Measurements from ENCODE around the gene ALPI. TPM values are rescaled to one million over a fixed set of nuclear protein-coding genes. Genes with fewer than 3 reads are reported as not detected.

ALPI gene
- total and polyA plus RNA-seq, 2 donors (not counting 3 experiments of a cell fraction or from before 2014, with no cell fraction given): not detected

DNA sequence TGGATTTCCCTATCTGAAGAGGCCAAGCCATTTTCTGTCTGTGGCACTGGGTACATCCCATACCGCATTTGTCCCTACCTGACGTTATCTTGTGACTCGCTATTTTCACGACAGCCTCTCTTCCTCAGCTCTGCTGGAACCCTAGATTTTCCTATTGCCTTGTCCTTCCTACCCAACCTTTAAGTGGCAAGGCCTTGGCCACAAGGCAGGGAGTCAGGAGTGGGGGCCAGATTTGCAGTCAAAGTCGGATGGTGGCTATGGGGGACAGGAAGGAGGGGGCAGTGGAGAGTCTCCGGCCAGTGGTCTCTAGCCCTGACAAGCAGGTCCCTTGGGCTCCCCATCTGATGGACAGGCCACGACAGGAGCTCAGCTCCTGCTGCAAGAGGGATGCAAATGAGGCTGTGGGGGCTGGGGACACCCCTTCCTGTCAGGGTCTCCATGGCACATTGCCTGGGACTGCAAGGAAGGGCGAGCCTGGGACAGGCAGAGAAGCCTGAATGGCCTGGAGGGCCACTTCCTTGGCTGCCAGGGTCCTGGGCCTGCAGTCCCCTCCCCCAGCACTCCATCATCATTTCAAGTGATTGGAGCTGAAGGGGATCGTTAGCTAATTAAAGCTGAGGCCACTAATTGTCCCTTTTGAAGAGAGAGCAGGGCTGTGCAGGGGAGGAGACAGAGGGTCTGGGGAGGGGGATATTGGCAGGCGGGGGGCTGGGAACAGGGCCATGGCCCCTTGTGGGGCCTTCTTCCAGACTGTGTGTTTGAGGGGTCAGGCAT lies 37.9 kb downstream of the ALPI start:
- FAIRE-seq (no peak), DNase-seq (ENCODE audit: low read depth, low spot score) (no peak)
- Histone ChIP-seq H3K79me2 (ENCODE audit: control insufficient read depth, insufficient read depth, low read length) (no peaks in the 10 kb centered on the region), H3K4me3 (replicated peaks in 1 of 3; ENCODE audit: insufficient read depth in 1 of 3, low read depth in 1 of 3, low read length in 3 of 3) (no peak overlapping the region), H4K20me1 (replicated peaks; ENCODE audit: control insufficient read depth, extremely low read depth, insufficient read depth, low read length) (no peaks in the 10 kb centered on the region), H3K4me2 (ENCODE audit: insufficient read depth, low read length) (no peak overlapping the region), H3K9me3 (replicated peaks; ENCODE audit: control insufficient read depth, insufficient read depth, low read length) (no peaks in the 10 kb centered on the region), H3K27me3 (ENCODE audit: control insufficient read depth in 2 of 2, insufficient read depth in 2 of 2, low read length in 2 of 2) (peaks cover 2 to 3% of the 10 kb centered on the region in 2 experiments), H3K27ac (ENCODE audit: insufficient read depth, low read depth, low read length) (no peak overlapping the region), H3K4me1 (ENCODE audit: control insufficient read depth, extremely low read depth, insufficient read depth, low read length) (no peaks in the 10 kb centered on the region), H2AFZ (ENCODE audit: low read depth, low read length) (no peak overlapping the region), H3K9ac (replicated peaks; ENCODE audit: extremely low read depth, insufficient read depth, low read length) (no peak overlapping the region), H3K9me1 (replicated peaks; ENCODE audit: control insufficient read depth, extremely low read depth, insufficient read depth, low read length) (no peaks in the 10 kb centered on the region), H3K36me3 (ENCODE audit: control insufficient read depth in 2 of 2, extremely low read depth in 1 of 2, insufficient read depth in 2 of 2, low read length in 2 of 2) (no peaks in the 10 kb centered on the region)
- POLR2A ChIA-PET: no interaction called here
- BruUV-seq (replicated peaks): no TSS peak
- dilution Hi-C loops (cut with MboI; ENCODE audit: extremely low pct_ligation_motif_present, low sequenced_read_pairs): no loop called here
- CTCF ChIA-PET: no interaction called here
- TF ChIP-seq, protein P1, sequence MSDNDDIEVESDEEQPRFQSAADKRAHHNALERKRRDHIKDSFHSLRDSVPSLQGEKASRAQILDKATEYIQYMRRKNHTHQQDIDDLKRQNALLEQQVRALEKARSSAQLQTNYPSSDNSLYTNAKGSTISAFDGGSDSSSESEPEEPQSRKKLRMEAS (IDR thresholded peaks at IDR 0.05; ENCODE audit: insufficient read depth, insufficient read length): no peak
- TF ChIP-seq GATA2 (IDR thresholded peaks at IDR 0.05; ENCODE audit: insufficient read depth, insufficient read length, low read depth, low read length): no peak
- no peak for TF ChIP-seq EZH2 (IDR thresholded peaks at IDR 0.05; ENCODE audit: borderline replicate concordance, low read depth, low read length, severe bottlenecking)
- no peak for TF ChIP-seq MYC (IDR thresholded peaks at IDR 0.05; ENCODE audit: low read depth, low read length)
- intact Hi-C loops (cut with micrococcal nuclease): no loop called here

DNA sequence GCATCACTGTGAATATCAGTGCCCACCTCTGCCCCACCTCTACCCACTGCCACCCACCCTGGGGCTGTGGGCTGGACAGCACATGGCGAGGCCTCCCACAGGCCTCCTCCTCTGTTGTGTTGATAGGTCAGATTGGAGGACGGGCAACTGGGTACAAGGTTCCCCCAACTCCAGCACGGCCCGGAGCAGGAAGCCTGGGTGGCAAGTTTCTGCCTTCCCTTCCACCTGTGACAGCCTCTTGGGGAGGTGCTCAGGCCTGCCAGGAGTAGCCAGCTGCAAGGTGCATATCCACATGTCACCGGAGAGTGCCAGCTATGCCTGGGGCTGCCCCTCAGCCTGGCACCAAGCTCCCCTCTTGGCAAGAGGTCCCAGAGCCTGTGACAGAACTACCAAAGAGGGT lies 38.6 kb downstream of the ALPI start:
- Histone ChIP-seq H3K9me3 (replicated peaks; ENCODE audit: control insufficient read depth, insufficient read depth, low read length) (no peaks in the 10 kb centered on the region), H3K27ac (ENCODE audit: insufficient read depth, low read depth, low read length) (no peak overlapping the region), H3K9ac (replicated peaks; ENCODE audit: extremely low read depth, insufficient read depth, low read length) (no peak overlapping the region), H2AFZ (ENCODE audit: low read depth, low read length) (no peak overlapping the region), H4K20me1 (replicated peaks; ENCODE audit: control insufficient read depth, extremely low read depth, insufficient read depth, low read length) (no peaks in the 10 kb centered on the region), H3K36me3 (ENCODE audit: control insufficient read depth in 2 of 2, extremely low read depth in 1 of 2, insufficient read depth in 2 of 2, low read length in 2 of 2) (no peaks in the 10 kb centered on the region), H3K9me1 (replicated peaks; ENCODE audit: control insufficient read depth, extremely low read depth, insufficient read depth, low read length) (no peaks in the 10 kb centered on the region), H3K4me1 (ENCODE audit: control insufficient read depth, extremely low read depth, insufficient read depth, low read length) (no peaks in the 10 kb centered on the region), H3K4me3 (replicated peaks in 1 of 3; ENCODE audit: insufficient read depth in 1 of 3, low read depth in 1 of 3, low read length in 3 of 3) (no peak overlapping the region), H3K4me2 (ENCODE audit: insufficient read depth, low read length) (no peak overlapping the region), H3K79me2 (ENCODE audit: control insufficient read depth, insufficient read depth, low read length) (no peaks in the 10 kb centered on the region), H3K27me3 (ENCODE audit: control insufficient read depth in 2 of 2, insufficient read depth in 2 of 2, low read length in 2 of 2) (peaks cover 0 to 2% of the 10 kb centered on the region in 2 experiments)
- FAIRE-seq (no peak), DNase-seq (ENCODE audit: low read depth, low spot score) (no peak)
- ChIA-PET POLR2A (no interaction called here), CTCF (no interaction called here)
- TF ChIP-seq GATA2 (IDR thresholded peaks at IDR 0.05; ENCODE audit: insufficient read depth, insufficient read length, low read depth, low read length) (no peak), POLR2A (IDR thresholded peaks at IDR 0.05; ENCODE audit: low read depth, low read length) (no peak), POLR2AphosphoS5 (IDR thresholded peaks at IDR 0.05; ENCODE audit: insufficient read depth, low read depth, low read length) (no peak), FOS (IDR thresholded peaks at IDR 0.05; ENCODE audit: borderline replicate concordance, insufficient read depth, low read length) (no peak), EZH2 (IDR thresholded peaks at IDR 0.05; ENCODE audit: borderline replicate concordance, low read depth, low read length, severe bottlenecking) (no peak), JUN (IDR thresholded peaks at IDR 0.05; ENCODE audit: borderline replicate concordance, insufficient read depth, insufficient read length, low read depth) (no peak)
- TF ChIP-seq, protein P1 (IDR thresholded peaks at IDR 0.05; ENCODE audit: insufficient read depth, insufficient read length): no peak
- TF ChIP-seq, protein P2, sequence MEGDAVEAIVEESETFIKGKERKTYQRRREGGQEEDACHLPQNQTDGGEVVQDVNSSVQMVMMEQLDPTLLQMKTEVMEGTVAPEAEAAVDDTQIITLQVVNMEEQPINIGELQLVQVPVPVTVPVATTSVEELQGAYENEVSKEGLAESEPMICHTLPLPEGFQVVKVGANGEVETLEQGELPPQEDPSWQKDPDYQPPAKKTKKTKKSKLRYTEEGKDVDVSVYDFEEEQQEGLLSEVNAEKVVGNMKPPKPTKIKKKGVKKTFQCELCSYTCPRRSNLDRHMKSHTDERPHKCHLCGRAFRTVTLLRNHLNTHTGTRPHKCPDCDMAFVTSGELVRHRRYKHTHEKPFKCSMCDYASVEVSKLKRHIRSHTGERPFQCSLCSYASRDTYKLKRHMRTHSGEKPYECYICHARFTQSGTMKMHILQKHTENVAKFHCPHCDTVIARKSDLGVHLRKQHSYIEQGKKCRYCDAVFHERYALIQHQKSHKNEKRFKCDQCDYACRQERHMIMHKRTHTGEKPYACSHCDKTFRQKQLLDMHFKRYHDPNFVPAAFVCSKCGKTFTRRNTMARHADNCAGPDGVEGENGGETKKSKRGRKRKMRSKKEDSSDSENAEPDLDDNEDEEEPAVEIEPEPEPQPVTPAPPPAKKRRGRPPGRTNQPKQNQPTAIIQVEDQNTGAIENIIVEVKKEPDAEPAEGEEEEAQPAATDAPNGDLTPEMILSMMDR (IDR thresholded peaks at IDR 0.05; ENCODE audit: extremely low read depth in 1 of 2, insufficient read depth in 1 of 2, low read depth in 1 of 2, low read length in 2 of 2): no peak
- intact Hi-C loops (cut with micrococcal nuclease): no loop called here
- BruUV-seq (replicated peaks): no TSS peak
- dilution Hi-C loops (cut with MboI; ENCODE audit: extremely low pct_ligation_motif_present, low sequenced_read_pairs): no loop called here

Data from endothelial cell of umbilical vein (primary cell).